ENCODE data around the gene SLC35A2.

DNA sequence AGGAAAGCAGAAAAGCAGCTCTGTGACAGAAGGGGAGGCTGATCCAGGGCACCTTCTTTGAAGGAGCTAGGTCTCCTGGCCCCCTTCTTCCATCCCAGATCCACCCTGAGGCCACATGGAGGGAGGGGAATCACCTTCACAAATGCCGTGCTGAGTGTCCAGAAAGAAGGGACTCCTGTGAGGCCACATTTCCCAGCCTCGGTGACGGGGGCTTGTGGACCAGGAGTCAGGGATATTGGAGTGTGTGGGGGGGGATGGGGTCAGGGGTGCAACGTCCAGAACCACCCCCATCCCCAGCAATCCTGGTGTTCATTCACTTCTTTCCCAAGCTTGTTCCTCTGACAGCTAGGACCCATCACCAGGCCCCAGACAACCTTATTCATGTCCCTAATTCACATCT is 18.6 kb downstream of the SLC35A2 start:
- TF ChIP-seq, protein P1, sequence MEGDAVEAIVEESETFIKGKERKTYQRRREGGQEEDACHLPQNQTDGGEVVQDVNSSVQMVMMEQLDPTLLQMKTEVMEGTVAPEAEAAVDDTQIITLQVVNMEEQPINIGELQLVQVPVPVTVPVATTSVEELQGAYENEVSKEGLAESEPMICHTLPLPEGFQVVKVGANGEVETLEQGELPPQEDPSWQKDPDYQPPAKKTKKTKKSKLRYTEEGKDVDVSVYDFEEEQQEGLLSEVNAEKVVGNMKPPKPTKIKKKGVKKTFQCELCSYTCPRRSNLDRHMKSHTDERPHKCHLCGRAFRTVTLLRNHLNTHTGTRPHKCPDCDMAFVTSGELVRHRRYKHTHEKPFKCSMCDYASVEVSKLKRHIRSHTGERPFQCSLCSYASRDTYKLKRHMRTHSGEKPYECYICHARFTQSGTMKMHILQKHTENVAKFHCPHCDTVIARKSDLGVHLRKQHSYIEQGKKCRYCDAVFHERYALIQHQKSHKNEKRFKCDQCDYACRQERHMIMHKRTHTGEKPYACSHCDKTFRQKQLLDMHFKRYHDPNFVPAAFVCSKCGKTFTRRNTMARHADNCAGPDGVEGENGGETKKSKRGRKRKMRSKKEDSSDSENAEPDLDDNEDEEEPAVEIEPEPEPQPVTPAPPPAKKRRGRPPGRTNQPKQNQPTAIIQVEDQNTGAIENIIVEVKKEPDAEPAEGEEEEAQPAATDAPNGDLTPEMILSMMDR (IDR thresholded peaks at IDR 0.05): no peak
- TF ChIP-seq POLR2A (IDR thresholded peaks at IDR 0.05) (no peak), POLR2AphosphoS5 (IDR thresholded peaks at IDR 0.05; ENCODE audit: insufficient read depth in 1 of 2, low read depth in 1 of 2) (no peak)
